D721Med (cell line): ENCODE measurements around the gene TMEM14A.

Experiments
- DNase-seq: peaks from one replicate; pipeline ENCODE4 v3.0.0; 2011; ENCODE audit warnings: low spot score; ENCODE audit not compliant: insufficient read length
- FAIRE-seq: peaks from 2 replicates; lab custom pipeline; 2011; peaks lifted over from hg19 to GRCh38; lab: Jason Lieb, UNC
- CTCF ChIP-seq: IDR thresholded peaks from 2 replicates; pipeline ENCODE4 v1.5.1; 2012; ENCODE audit warnings: mild to moderate bottlenecking, control low read depth; ENCODE audit not compliant: insufficient read depth; ENCODE audit errors: missing control alignments

Gene TMEM14A

GRCh38 chr6:52670502-52671409 is at the start of gene TMEM14A:
TSS of gene TMEM14A (plus strand) at chr6:52671113. CDS start at chr6:52677103, 5,990 bp downstream.
- DNase-seq (peak; percentile 97), FAIRE-seq (no peak)
- TF ChIP-seq CTCF: no peak

- TF ChIP-seq CTCF: no peak
- FAIRE-seq (no peak), DNase-seq (no peak)
These were observed 49.3 kb upstream of the TMEM14A start for GRCh38 chr6:52621631-52622030.

GRCh38 chr6:52622810-52623209 is 48.1 kb upstream of the TMEM14A start:
- FAIRE-seq (no peak), DNase-seq (no peak)
- no peak for TF ChIP-seq CTCF

GRCh38 chr6:52632011-52632410 is 38.9 kb upstream of the TMEM14A start:
- DNase-seq (no peak), FAIRE-seq (no peak)
- TF ChIP-seq CTCF: no peak

GRCh38 chr6:52634211-52634610 is 36.7 kb upstream of the TMEM14A start:
- FAIRE-seq (no peak), DNase-seq (no peak)
- no peak for TF ChIP-seq CTCF

GRCh38 chr6:52635049-52635577 is 35.8 kb upstream of the TMEM14A start:
- no peak for TF ChIP-seq CTCF
- no peak for DNase-seq
- no peak for FAIRE-seq

- no peak for TF ChIP-seq CTCF
- FAIRE-seq (no peak), DNase-seq (no peak)
These were observed 34.1 kb upstream of the TMEM14A start for GRCh38 chr6:52636830-52637229.
